Measurements from ENCODE around the gene TRNT1. TPM values are rescaled to one million over a fixed set of nuclear protein-coding genes. Genes with fewer than 3 reads are reported as not detected.

The TRNT1 gene
- polyA plus RNA-seq (25.7 and 28.5 TPM in 2 replicates), polyA minus RNA-seq (33.1 and 41.4 TPM in 2 replicates)

- TF ChIP-seq RAD21 (conservative IDR thresholded peaks at IDR 0.05) (peak; percentile 51), MXI1 (conservative IDR thresholded peaks at IDR 0.05; ENCODE audit: poor library complexity, severe bottlenecking) (peak; percentile 97), CTCF (IDR thresholded peaks at IDR 0.05; ENCODE audit: poor library complexity, severe bottlenecking) (no peak), POLR2AphosphoS5 (IDR thresholded peaks at IDR 0.05) (peak; percentile 91)
- peak within 1 kb of the TSS; percentile 81 for H3K9ac ChIP-seq (ENCODE audit: low read length)
- H3K79me2 ChIP-seq (replicated peaks; ENCODE audit: insufficient read depth, low read length), result peaks cover 10% of the 10 kb centered on the region
- H3K27ac ChIP-seq (ENCODE audit: low read length), result peak within 1 kb of the TSS; percentile 89
- no peaks in the 10 kb centered on the region for H3K27me3 ChIP-seq (ENCODE audit: insufficient read depth, low read depth, low read length)
- peak within 1 kb of the TSS; percentile 99 for H3K4me3 ChIP-seq (ENCODE audit: low read length)
- H3F3A ChIP-seq (ENCODE audit: insufficient read depth, low read length, poor library complexity, severe bottlenecking), result peaks cover 3% of the 10 kb centered on the region
- no peaks in the 10 kb centered on the region for H4K20me1 ChIP-seq (ENCODE audit: insufficient read depth)
- H3K9me2 ChIP-seq (ENCODE audit: insufficient read depth, low read length), result no peaks in the 10 kb centered on the region
- no peaks in the 10 kb centered on the region for H3K36me3 ChIP-seq (ENCODE audit: insufficient read depth, low read length)
- peak within 1 kb of the TSS; percentile 88 for H3K4me2 ChIP-seq (ENCODE audit: low read length)
- H3K9me3 ChIP-seq (ENCODE audit: low read length), result no peaks in the 10 kb centered on the region
- H2AFZ ChIP-seq (ENCODE audit: low read depth, low read length), result peak within 1 kb of the TSS; percentile 100
Measured at GRCh38 chr3:3126477-3127431, at the start of gene TRNT1. TSS of gene TRNT1 (plus strand) at chr3:3126940. CDS start at chr3:3129041, 2,101 bp downstream.

- Histone ChIP-seq H3K9me3 (ENCODE audit: low read length) (no peaks in the 10 kb centered on the region), H3K4me3 (ENCODE audit: low read length) (no peak overlapping the region), H3K36me3 (ENCODE audit: insufficient read depth, low read length) (no peaks in the 10 kb centered on the region), H4K20me1 (ENCODE audit: insufficient read depth) (no peaks in the 10 kb centered on the region), H3K27me3 (ENCODE audit: insufficient read depth, low read depth, low read length) (no peaks in the 10 kb centered on the region), H3K9ac (ENCODE audit: low read length) (no peak overlapping the region), H2AFZ (ENCODE audit: low read depth, low read length) (no peak overlapping the region), H3K4me2 (ENCODE audit: low read length) (no peak overlapping the region), H3K79me2 (replicated peaks; ENCODE audit: insufficient read depth, low read length) (no peaks in the 10 kb centered on the region), H3K9me2 (ENCODE audit: insufficient read depth, low read length) (no peaks in the 10 kb centered on the region), H3F3A (ENCODE audit: insufficient read depth, low read length, poor library complexity, severe bottlenecking) (no peaks in the 10 kb centered on the region), H3K27ac (ENCODE audit: low read length) (no peak overlapping the region)
- no peak for TF ChIP-seq CTCF (IDR thresholded peaks at IDR 0.05; ENCODE audit: poor library complexity, severe bottlenecking)
- no peak for TF ChIP-seq RAD21 (conservative IDR thresholded peaks at IDR 0.05)
- no peak for TF ChIP-seq MXI1 (conservative IDR thresholded peaks at IDR 0.05; ENCODE audit: poor library complexity, severe bottlenecking)
- no peak for TF ChIP-seq REST (IDR thresholded peaks at IDR 0.05; ENCODE audit: borderline replicate concordance)
- TF ChIP-seq TAF1 (IDR thresholded peaks at IDR 0.05; ENCODE audit: low read depth), result no peak
- no peak for TF ChIP-seq SMC3 (conservative IDR thresholded peaks at IDR 0.05; ENCODE audit: poor library complexity)
- TF ChIP-seq EP300 (conservative IDR thresholded peaks at IDR 0.05; ENCODE audit: poor library complexity, severe bottlenecking), result no peak
- no peak for TF ChIP-seq POLR2AphosphoS5 (IDR thresholded peaks at IDR 0.05)
Measured at GRCh38 chr3:3080309-3080708, 46.4 kb upstream of the TRNT1 start.

All from neural cell (in vitro differentiated cells).